H4 (cell line): Measurements from ENCODE around the gene GAPDH. TPM values are rescaled to one million over a fixed set of nuclear protein-coding genes. Genes with fewer than 3 reads are reported as not detected.
A peak's percentile ranks its signal among the peaks of the same experiment; 100 is the strongest.
"Not testable (repeated sequence)": the region's sequence is repeated elsewhere in the genome, so short reads cannot be mapped to it uniquely, and the experiment has no call there.

Experiments
- DNase-seq: peaks from one replicate; pipeline ENCODE4 v3.0.0-alpha.2; 2015; ENCODE audit warnings: low spot score
- total RNA-seq: library from RNA; depleted of rRNA; stranded (reverse); fragments of >200 nt; shearing (Covaris generic); gene quantifications from 2 replicates; pipeline ENCODE4 v1.2.3, GENCODE V29; 2014; rRNA removed

The GAPDH gene
- total RNA-seq, result 9,561 and 11,555 TPM in 2 replicates

GRCh38 chr12:6533923-6534694 is at the start of gene GAPDH:
Gene GAPDH (plus strand): TSS chr12:6534517. CDS start chr12:6534833, 316 bp downstream.
- DNase-seq, result peak; percentile 98

- DNase-seq, result no peak
Measured at GRCh38 chr12:6488240-6488639, 46.1 kb upstream of the GAPDH start.

DNA sequence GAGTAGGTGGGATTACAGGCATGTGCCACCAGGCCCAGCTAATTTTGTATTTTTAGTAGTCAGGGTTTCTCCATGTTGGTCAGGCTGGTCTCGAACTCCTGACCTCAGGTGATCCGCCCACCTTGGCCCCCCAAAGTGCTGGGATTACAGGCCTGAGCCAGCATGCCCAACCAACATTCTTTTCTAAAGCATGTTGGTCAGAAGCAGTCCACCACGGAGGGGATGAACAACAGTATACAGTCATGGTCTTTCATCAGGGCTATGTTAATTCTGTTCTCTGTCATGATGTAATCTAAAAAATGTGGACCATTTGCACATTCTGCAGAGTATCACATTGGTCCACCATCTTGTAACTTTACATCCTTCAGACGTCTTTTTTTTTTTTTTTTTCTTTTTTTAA is 44.9 kb upstream of the GAPDH start:
- DNase-seq, result no peak

DNA sequence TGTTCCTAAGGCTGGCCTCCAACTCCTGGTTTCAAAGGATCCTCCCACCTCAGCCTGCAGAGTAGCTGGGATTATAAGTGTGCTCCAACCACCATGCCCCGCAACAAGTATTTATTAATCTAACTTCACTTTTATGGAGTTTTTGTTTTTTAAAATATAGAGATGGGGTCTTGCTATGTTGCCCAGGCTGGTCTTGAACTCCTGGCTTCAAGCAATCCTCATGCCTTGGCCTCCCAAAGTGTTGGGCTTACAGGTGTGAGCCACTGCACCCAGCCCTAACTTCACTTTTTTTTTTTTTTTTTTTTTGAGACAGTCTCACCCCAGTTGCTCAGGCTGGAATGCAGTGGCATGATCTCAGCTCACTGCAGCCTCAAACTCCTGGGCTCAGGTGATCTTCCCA is 43.6 kb upstream of the GAPDH start:
- DNase-seq, result not testable (repeated sequence)

- peak; percentile 94 for DNase-seq
Measured at GRCh38 chr12:6492838-6493496, 41.4 kb upstream of the GAPDH start, which contains the start of gene MRPL51. Gene MRPL51 (minus strand): TSS chr12:6493262. CDS start chr12:6493136, 126 bp downstream.

DNA sequence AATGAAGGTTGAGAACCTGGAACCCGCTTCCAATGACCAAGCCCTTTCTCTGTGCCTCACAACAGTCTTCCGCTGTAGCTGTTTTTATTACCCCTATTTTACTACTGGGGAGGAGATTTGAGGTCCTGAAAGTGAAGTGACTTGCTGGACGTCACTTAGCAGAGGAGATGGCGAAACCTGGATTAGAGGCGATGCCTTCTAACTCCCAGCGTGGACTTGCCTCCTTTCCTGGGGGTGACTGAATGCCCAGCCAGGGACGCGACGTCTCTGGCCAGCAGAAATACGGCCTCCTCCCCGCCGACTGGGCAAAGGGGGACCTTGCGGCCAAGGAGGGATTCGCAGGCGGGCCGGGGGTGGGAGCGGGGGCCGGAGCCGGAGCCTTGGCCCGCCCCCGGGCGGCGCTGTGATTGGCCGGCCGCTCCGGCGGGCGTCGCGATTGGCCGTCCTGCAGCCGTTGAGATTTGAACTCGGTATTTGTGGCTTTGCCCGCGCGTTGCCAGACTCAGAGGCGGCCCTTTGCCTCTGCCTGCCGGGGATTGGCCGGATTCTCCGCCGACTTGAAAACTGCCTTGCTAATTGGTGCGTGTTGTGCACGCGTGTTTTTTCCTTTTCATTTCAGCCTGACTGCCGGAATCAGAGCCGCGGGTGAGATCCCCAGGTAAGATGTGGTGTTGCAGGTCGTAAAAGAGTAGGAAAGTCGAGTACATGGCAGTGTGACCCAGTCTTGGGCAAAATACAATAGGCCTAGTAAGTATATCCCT is 40.6 kb upstream of the GAPDH start, which contains the start of gene NCAPD2:
Gene NCAPD2 (plus strand): TSS at position 606 of the 761 bp plus-strand sequence. CDS start 997 bp downstream, outside the sequence.
- peak; percentile 97 for DNase-seq

- DNase-seq, result peak; percentile 24
Measured at GRCh38 chr12:6494258-6494743, 40.0 kb upstream of the GAPDH start.

DNA sequence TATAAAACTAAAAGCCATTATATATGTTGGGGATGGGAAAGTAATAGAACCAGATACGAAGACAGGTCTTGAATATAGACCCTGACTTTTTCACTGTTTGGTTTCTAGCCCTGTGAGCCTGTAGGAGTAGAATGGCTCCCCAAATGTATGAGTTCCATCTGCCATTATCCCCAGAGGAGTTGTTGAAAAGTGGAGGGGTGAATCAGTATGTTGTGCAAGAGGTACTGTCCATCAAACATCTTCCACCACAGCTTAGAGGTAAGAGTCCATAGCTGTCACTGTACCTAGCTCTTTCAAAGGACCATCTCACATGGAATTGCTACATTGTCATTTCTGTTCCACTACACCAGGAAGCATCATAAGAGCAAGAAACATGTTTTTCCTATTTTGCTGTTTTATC is 39.3 kb upstream of the GAPDH start:
- no peak for DNase-seq

- not testable (repeated sequence) for DNase-seq
Measured at GRCh38 chr12:6497291-6497690, 37.0 kb upstream of the GAPDH start.

- no peak for DNase-seq
Measured at GRCh38 chr12:6500466-6500865, 33.9 kb upstream of the GAPDH start.

GRCh38 chr12:6507102-6507998 is 27.0 kb upstream of the GAPDH start:
- no peak for DNase-seq

DNA sequence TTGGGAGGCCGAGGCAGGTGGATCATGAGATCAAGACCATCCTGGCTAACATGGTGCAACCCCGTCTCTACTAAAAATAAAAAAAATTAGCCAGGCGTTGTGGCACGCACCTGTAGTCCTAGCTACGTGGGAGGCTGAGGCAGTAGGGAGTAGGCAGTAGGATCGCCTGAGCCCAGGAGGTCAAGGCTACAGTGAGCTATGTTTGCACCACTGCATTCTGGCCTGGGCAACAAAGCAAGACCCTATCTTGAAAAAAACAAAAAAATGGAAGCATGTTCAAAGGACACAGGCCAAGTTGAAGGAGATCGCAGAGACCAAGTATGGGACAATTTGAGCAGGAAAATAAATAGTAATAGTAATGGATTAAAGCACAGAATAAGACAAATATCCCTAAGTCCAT is 26.2 kb upstream of the GAPDH start:
- no peak for DNase-seq

- no peak for DNase-seq
Measured at GRCh38 chr12:6520186-6520585, 14.1 kb upstream of the GAPDH start.

DNA sequence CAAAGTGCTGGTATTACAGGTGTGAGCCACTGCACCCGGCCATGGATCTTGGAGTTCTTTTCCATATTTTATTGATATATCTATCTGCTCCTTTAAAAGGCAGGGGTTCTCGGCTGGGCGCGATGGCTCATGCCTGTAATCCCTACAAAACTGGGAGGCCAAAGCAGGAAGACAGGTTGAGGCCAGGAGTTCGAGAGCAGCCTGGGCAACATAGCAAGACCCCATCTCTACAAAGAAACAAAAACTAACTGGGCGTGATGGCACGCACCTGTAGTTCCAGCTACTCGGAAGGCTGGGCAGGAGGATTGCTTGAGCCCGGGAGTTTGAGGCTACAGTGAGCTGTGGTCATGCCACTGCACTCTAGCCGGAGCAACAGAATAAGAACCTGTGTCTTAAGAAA is 12.1 kb upstream of the GAPDH start:
- DNase-seq, result no peak

- DNase-seq, result no peak
Measured at GRCh38 chr12:6523708-6524107, 10.6 kb upstream of the GAPDH start.

DNA sequence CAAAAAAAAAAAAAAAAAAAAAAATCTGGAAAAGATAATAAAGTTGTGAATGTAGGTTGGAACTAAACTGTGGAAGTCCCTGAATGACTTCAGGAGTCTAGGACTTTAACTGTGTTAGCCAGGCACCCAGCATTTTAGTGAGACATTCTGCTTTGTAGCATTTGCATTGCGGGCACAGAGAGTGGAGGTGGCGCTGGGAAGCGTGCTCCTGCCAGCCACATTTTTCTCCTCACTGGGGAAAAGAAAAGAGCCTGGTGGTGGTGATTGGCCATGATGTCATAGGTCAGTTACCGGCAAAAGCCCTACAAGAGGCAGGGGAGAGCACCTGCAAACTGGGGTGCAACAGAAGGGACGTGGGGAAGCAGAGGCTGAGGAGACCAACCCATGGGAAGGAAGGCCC is 9.7 kb upstream of the GAPDH start:
- no peak for DNase-seq

GRCh38 chr12:6526201-6526600 is 8.1 kb upstream of the GAPDH start:
- no peak for DNase-seq

- DNase-seq, result no peak
Measured at GRCh38 chr12:6526766-6527525, 7.4 kb upstream of the GAPDH start.

- DNase-seq, result no peak
Measured at GRCh38 chr12:6527711-6528110, 6.6 kb upstream of the GAPDH start.

DNA sequence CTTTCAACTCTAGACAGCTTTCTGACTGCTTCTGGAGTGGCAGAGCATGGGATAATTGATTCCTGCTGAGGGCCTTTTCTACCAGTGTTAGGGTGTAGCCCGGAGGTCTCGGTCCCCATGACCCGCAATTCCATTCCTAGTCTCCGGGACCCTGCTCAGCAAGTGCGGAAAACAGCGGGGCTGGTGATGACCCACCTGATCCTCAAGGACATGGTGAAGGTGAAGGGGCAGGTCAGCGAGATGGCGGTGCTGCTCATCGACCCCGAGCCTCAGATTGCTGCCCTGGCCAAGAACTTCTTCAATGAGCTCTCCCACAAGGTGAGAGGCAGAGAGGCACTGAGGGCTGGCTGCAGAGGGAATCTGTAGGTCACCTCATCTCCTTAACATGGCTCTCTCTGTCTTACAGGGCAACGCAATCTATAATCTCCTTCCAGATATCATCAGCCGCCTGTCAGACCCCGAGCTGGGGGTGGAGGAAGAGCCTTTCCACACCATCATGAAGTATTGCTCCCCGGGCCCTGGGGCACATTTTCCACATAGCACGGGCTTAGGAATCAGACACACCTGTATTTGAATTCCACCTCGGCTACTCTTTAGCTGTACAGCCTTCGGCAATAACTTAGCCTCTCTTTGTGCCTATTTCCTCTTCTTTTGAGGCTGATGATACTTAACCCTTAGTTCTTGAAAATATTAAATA is 5.6 kb upstream of the GAPDH start:
- DNase-seq, result no peak
